ENCODE results near the gene JPH3.
"Not testable (repeated sequence)": the region's sequence is repeated elsewhere in the genome, so short reads cannot be mapped to it uniquely, and the experiment has no call there.

Gene JPH3

GRCh38 chr16:87706278-87707000 is 104.1 kb downstream of the JPH3 start:
- no peaks in the 10 kb centered on the region for H3K27me3 ChIP-seq (ENCODE audit: control insufficient read depth, insufficient read depth, low read length)
- H3K36me3 ChIP-seq (ENCODE audit: control insufficient read depth, insufficient read depth, low read length): peaks cover 49% of the 10 kb centered on the region
- no peak overlapping the region for H3K9ac ChIP-seq (ENCODE audit: low read depth, low read length)
- H3K4me3 ChIP-seq (ENCODE audit: low read depth, low read length): no peak overlapping the region
- H3K9me3 ChIP-seq (ENCODE audit: control insufficient read depth, insufficient read depth, low read length): no peaks in the 10 kb centered on the region
- peaks cover 2% of the 10 kb centered on the region for H3K4me1 ChIP-seq (ENCODE audit: control insufficient read depth, insufficient read depth, low read length)

- no peaks in the 10 kb centered on the region for H3K9me3 ChIP-seq (ENCODE audit: control insufficient read depth, insufficient read depth, low read length)
- no peak overlapping the region for H3K9ac ChIP-seq (ENCODE audit: low read depth, low read length)
- H3K4me3 ChIP-seq (ENCODE audit: low read depth, low read length): no peak overlapping the region
- H3K27me3 ChIP-seq (ENCODE audit: control insufficient read depth, insufficient read depth, low read length): no peaks in the 10 kb centered on the region
- H3K36me3 ChIP-seq (ENCODE audit: control insufficient read depth, insufficient read depth, low read length): peaks cover 45% of the 10 kb centered on the region
- peaks cover 2% of the 10 kb centered on the region for H3K4me1 ChIP-seq (ENCODE audit: control insufficient read depth, insufficient read depth, low read length)
Measured at GRCh38 chr16:87707097-87707496, 104.8 kb downstream of the JPH3 start.

- no peak overlapping the region for H3K9ac ChIP-seq (ENCODE audit: low read depth, low read length)
- peaks cover 2% of the 10 kb centered on the region for H3K4me1 ChIP-seq (ENCODE audit: control insufficient read depth, insufficient read depth, low read length)
- H3K4me3 ChIP-seq (ENCODE audit: low read depth, low read length): no peak overlapping the region
- no peaks in the 10 kb centered on the region for H3K27me3 ChIP-seq (ENCODE audit: control insufficient read depth, insufficient read depth, low read length)
- no peaks in the 10 kb centered on the region for H3K9me3 ChIP-seq (ENCODE audit: control insufficient read depth, insufficient read depth, low read length)
- H3K36me3 ChIP-seq (ENCODE audit: control insufficient read depth, insufficient read depth, low read length): peaks cover 46% of the 10 kb centered on the region
Measured at GRCh38 chr16:87707714-87708580, 105.6 kb downstream of the JPH3 start.

DNA sequence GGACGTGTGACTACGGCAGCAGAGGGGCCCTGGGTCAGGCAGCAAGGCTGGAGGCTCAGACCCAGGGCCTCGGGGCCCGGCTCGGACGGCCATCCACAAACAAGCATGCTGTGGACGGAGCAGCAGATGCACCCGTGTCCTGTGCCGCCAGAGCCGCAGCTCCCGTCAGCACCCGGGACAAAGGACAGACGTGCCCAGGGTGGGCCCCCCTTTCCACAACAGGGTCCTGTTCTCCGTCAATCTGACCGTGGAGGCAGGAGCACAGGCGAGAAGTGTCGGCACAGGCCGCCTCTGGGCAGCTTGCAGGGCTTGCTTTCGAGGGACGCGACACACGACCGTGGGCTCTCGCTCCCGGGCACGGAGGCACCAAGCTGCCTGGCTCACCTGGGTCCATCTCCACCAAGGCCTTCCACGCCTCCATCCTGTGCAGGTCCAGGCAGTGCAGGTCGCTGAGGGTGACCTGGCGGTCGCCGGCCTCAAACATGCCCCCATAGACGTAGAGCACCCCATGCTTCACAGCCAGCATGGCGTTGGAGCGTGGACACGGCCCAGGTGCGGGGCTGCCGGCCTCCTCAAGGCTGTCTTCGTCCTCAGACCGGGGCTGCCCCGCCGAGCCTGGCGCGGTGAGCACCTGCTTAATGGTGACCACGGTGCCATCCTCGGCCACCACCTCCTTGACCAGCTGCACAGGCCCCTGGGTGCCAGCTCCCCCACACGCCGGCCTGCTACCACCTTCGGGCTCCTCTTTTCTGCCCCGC is 106.8 kb downstream of the JPH3 start:
- H3K9ac ChIP-seq (ENCODE audit: low read depth, low read length): no peak overlapping the region
- H3K4me3 ChIP-seq (ENCODE audit: low read depth, low read length): no peak overlapping the region
- no peaks in the 10 kb centered on the region for H3K27me3 ChIP-seq (ENCODE audit: control insufficient read depth, insufficient read depth, low read length)
- H3K36me3 ChIP-seq (ENCODE audit: control insufficient read depth, insufficient read depth, low read length): peaks cover 41% of the 10 kb centered on the region
- H3K9me3 ChIP-seq (ENCODE audit: control insufficient read depth, insufficient read depth, low read length): no peaks in the 10 kb centered on the region
- peaks cover 2% of the 10 kb centered on the region for H3K4me1 ChIP-seq (ENCODE audit: control insufficient read depth, insufficient read depth, low read length)

DNA sequence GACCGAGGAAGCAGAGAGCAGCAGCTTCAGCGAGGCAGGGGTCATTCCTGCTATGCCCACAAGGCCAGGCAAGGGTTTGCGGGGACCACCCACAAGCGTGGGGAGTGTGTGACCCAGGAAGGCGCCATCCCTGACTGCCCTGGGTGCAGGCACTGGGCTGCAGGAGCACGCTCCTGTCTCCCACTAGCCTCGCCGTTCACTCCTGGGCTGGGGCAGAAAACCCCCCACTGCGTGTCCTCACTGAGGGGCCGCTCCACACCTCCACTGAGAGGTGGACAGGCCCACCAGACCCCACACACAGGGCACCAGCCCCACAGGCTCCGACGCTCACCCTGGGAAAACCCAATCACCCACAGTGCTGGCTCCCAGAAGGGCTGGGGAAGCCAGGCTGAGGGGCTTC is 107.4 kb downstream of the JPH3 start:
- H3K9me3 ChIP-seq (ENCODE audit: control insufficient read depth, insufficient read depth, low read length): no peaks in the 10 kb centered on the region
- H3K27me3 ChIP-seq (ENCODE audit: control insufficient read depth, insufficient read depth, low read length): no peaks in the 10 kb centered on the region
- H3K9ac ChIP-seq (ENCODE audit: low read depth, low read length): no peak overlapping the region
- H3K4me1 ChIP-seq (ENCODE audit: control insufficient read depth, insufficient read depth, low read length): peaks cover 2% of the 10 kb centered on the region
- H3K36me3 ChIP-seq (ENCODE audit: control insufficient read depth, insufficient read depth, low read length): peaks cover 45% of the 10 kb centered on the region
- no peak overlapping the region for H3K4me3 ChIP-seq (ENCODE audit: low read depth, low read length)

DNA sequence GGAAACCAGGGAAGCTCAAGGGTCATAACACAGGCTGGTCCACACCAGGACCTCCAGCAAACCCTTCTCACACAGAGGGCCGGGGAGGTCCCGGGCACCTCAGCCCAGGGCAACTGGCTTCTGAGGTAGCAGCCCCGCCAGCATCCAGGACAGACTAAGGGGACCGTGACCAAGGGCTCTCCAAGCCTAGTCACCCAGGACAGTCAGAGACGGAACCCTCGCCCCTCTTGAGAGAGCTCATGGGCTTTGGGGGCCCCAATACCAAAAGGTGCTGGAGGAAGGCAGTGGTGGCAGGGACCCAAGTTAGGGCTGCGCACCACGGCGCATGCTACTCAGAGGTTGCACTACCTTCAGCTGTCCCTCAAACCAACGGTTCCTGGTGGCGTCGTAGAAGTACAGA is 108.6 kb downstream of the JPH3 start:
- H3K9ac ChIP-seq (ENCODE audit: low read depth, low read length): no peak overlapping the region
- no peak overlapping the region for H3K4me3 ChIP-seq (ENCODE audit: low read depth, low read length)
- no peaks in the 10 kb centered on the region for H3K9me3 ChIP-seq (ENCODE audit: control insufficient read depth, insufficient read depth, low read length)
- H3K27me3 ChIP-seq (ENCODE audit: control insufficient read depth, insufficient read depth, low read length): no peaks in the 10 kb centered on the region
- H3K36me3 ChIP-seq (ENCODE audit: control insufficient read depth, insufficient read depth, low read length): peaks cover 53% of the 10 kb centered on the region
- peaks cover 2% of the 10 kb centered on the region for H3K4me1 ChIP-seq (ENCODE audit: control insufficient read depth, insufficient read depth, low read length)

- Histone ChIP-seq H3K36me3 (ENCODE audit: control insufficient read depth, insufficient read depth, low read length) (peaks cover 50% of the 10 kb centered on the region), H3K27me3 (ENCODE audit: control insufficient read depth, insufficient read depth, low read length) (no peaks in the 10 kb centered on the region), H3K4me3 (ENCODE audit: low read depth, low read length) (no peak overlapping the region), H3K9ac (ENCODE audit: low read depth, low read length) (no peak overlapping the region), H3K4me1 (ENCODE audit: control insufficient read depth, insufficient read depth, low read length) (no peaks in the 10 kb centered on the region), H3K9me3 (ENCODE audit: control insufficient read depth, insufficient read depth, low read length) (no peaks in the 10 kb centered on the region)
Measured at GRCh38 chr16:87712184-87712762, 110.0 kb downstream of the JPH3 start.

DNA sequence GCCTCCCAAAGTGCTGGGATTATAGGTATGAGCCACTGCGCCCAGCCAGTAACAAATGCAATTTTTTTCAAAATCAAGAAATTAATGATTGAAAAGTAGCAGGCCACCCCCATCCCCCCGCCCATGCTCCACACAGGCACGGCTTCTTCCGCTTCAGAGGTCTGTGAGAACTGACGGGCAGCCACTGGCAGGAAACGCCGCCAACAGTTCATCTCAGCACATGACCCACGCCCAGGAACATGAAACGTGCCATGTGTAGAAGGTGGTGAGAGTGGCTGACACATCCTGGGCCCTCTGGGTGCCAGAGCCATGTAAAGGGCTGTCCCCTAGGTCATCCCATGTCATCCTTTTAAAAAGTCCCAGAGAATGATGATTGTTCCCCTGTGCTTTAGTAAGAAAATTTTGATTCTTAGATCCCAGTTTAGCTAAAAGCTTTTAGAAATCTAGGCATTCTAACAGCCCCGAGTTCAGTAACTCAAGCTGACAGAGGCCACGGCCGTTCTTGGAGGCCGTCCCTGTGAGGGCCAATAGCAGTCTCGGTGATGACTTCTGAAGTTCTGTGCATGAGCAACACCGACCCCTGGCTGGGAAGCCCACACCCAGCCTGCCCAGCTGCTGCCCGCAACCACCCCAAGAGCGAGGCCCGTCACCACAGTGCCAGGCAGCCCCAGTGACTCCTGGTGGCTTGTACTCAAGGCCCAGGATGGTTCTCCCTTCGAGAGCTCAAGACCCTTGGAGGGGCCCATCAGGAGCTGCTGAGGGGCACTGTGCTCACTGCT is 111.3 kb downstream of the JPH3 start:
- H3K4me3 ChIP-seq (ENCODE audit: low read depth, low read length): no peak overlapping the region
- H3K36me3 ChIP-seq (ENCODE audit: control insufficient read depth, insufficient read depth, low read length): peaks cover 41% of the 10 kb centered on the region
- no peak overlapping the region for H3K9ac ChIP-seq (ENCODE audit: low read depth, low read length)
- no peaks in the 10 kb centered on the region for H3K27me3 ChIP-seq (ENCODE audit: control insufficient read depth, insufficient read depth, low read length)
- no peaks in the 10 kb centered on the region for H3K4me1 ChIP-seq (ENCODE audit: control insufficient read depth, insufficient read depth, low read length)
- no peaks in the 10 kb centered on the region for H3K9me3 ChIP-seq (ENCODE audit: control insufficient read depth, insufficient read depth, low read length)

GRCh38 chr16:87715231-87715630 is 112.9 kb downstream of the JPH3 start:
- H3K9ac ChIP-seq (ENCODE audit: low read depth, low read length): no peak overlapping the region
- H3K4me3 ChIP-seq (ENCODE audit: low read depth, low read length): no peak overlapping the region
- no peaks in the 10 kb centered on the region for H3K27me3 ChIP-seq (ENCODE audit: control insufficient read depth, insufficient read depth, low read length)
- no peaks in the 10 kb centered on the region for H3K9me3 ChIP-seq (ENCODE audit: control insufficient read depth, insufficient read depth, low read length)
- H3K4me1 ChIP-seq (ENCODE audit: control insufficient read depth, insufficient read depth, low read length): no peaks in the 10 kb centered on the region
- peaks cover 36% of the 10 kb centered on the region for H3K36me3 ChIP-seq (ENCODE audit: control insufficient read depth, insufficient read depth, low read length)

- H3K4me1 ChIP-seq (ENCODE audit: control insufficient read depth, insufficient read depth, low read length): no peaks in the 10 kb centered on the region
- H3K27me3 ChIP-seq (ENCODE audit: control insufficient read depth, insufficient read depth, low read length): no peaks in the 10 kb centered on the region
- H3K9me3 ChIP-seq (ENCODE audit: control insufficient read depth, insufficient read depth, low read length): no peaks in the 10 kb centered on the region
- no peak overlapping the region for H3K9ac ChIP-seq (ENCODE audit: low read depth, low read length)
- peaks cover 36% of the 10 kb centered on the region for H3K36me3 ChIP-seq (ENCODE audit: control insufficient read depth, insufficient read depth, low read length)
- H3K4me3 ChIP-seq (ENCODE audit: low read depth, low read length): no peak overlapping the region
Measured at GRCh38 chr16:87715658-87716057, 113.3 kb downstream of the JPH3 start.

- H3K4me3 ChIP-seq (ENCODE audit: low read depth, low read length); H3K27me3 ChIP-seq (ENCODE audit: control insufficient read depth, insufficient read depth, low read length); H3K4me1 ChIP-seq (ENCODE audit: control insufficient read depth, insufficient read depth, low read length); H3K9ac ChIP-seq (ENCODE audit: low read depth, low read length); H3K9me3 ChIP-seq (ENCODE audit: control insufficient read depth, insufficient read depth, low read length): not testable (repeated sequence)
- H3K36me3 ChIP-seq (ENCODE audit: control insufficient read depth, insufficient read depth, low read length): peaks cover 37% of the 10 kb centered on the region
Measured at GRCh38 chr16:87718831-87719230, 116.5 kb downstream of the JPH3 start.

Measured in iPS-15b (cell line).